Fibroblast of lung (primary cell): ENCODE measurements around the gene HHAT.

Experiments
- EZH2 ChIP-seq: IDR thresholded peaks from 2 replicates; pipeline ENCODE4 v1.5.1; 2012; ENCODE audit warnings: low read length, control low read depth, mild to moderate bottlenecking; ENCODE audit errors: missing control alignments
- TF ChIP-seq, protein P1 (sequence below), 2 donors: IDR thresholded peaks in 1 of 2; conservative IDR thresholded peaks in 1 of 2; 1 replicate in 1 of 2; 2 replicates in 1 of 2; pipeline ENCODE4 v1.5.1; 2011 to 2012; ENCODE audit warnings: low read length in 2 of 2, control low read depth in 1 of 2, inconsistent platforms in 1 of 2, low read depth in 1 of 2, mild to moderate bottlenecking in 1 of 2

- TF ChIP-seq EZH2: no peak
- TF ChIP-seq, protein P1, sequence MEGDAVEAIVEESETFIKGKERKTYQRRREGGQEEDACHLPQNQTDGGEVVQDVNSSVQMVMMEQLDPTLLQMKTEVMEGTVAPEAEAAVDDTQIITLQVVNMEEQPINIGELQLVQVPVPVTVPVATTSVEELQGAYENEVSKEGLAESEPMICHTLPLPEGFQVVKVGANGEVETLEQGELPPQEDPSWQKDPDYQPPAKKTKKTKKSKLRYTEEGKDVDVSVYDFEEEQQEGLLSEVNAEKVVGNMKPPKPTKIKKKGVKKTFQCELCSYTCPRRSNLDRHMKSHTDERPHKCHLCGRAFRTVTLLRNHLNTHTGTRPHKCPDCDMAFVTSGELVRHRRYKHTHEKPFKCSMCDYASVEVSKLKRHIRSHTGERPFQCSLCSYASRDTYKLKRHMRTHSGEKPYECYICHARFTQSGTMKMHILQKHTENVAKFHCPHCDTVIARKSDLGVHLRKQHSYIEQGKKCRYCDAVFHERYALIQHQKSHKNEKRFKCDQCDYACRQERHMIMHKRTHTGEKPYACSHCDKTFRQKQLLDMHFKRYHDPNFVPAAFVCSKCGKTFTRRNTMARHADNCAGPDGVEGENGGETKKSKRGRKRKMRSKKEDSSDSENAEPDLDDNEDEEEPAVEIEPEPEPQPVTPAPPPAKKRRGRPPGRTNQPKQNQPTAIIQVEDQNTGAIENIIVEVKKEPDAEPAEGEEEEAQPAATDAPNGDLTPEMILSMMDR (conservative IDR thresholded peaks at IDR 0.05 in 1 of 2, IDR thresholded peaks at IDR 0.05 in 1 of 2; ENCODE audit: low read depth in 1 of 2, low read length in 2 of 2): no peak
Measured at GRCh38 chr1:210475806-210476205, 147.1 kb downstream of the HHAT start.
